Measurements from ENCODE around the gene BRINP2.

BRINP2 gene

DNA sequence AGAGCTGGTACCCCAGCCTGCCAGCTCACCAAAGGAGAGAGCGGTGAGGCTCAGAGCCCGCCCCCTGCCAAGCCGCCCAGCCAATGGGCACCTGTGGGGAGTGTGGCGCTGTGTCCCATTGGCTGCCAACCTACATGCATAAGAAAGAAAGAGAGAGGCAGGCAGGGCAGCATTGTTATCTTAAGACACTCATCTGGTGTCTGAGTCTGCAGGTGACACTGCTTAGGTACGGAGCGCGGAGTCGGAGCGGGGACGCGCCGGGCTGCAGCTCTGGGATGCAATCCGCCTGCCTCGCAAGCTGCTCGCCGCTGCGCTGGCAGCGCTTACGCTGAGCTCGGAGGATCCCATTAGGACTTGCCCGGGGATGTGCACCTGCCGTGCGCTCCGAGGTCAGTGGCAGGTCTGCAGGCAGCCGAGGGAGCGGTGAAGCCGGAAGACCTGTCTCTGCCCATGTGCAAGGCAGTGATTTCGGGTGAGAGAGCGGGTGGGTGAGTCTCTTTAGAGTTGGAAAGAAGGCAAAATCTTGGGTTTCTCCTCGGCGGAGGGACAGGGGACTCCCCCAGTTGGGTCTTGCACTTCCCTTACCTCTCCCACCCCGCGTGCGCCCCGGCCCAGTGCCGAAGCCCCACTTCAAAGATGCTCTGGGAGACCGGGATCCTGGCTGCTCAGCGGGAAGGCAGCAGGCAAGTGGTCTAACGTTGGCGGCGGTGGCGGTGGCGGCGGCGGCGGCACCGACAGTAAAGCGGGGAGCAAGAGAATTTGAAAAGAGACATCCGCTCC is at the start of gene BRINP2:
BRINP2 (plus strand) TSS at position 203 of the 780 bp plus-strand sequence. CDS start 58,919 bp downstream, outside the sequence.
- no peak for DNase-seq (ENCODE audit: low read depth in 2 of 2, low spot score in 1 of 2)

- DNase-seq (ENCODE audit: low read depth in 2 of 2, low spot score in 1 of 2): no peak
These were observed 48.1 kb upstream of the BRINP2 start for GRCh38 chr1:177122461-177123251.

- DNase-seq (ENCODE audit: low read depth in 2 of 2, low spot score in 1 of 2): no peak
These were observed 46.0 kb upstream of the BRINP2 start for GRCh38 chr1:177124577-177125278.

DNA sequence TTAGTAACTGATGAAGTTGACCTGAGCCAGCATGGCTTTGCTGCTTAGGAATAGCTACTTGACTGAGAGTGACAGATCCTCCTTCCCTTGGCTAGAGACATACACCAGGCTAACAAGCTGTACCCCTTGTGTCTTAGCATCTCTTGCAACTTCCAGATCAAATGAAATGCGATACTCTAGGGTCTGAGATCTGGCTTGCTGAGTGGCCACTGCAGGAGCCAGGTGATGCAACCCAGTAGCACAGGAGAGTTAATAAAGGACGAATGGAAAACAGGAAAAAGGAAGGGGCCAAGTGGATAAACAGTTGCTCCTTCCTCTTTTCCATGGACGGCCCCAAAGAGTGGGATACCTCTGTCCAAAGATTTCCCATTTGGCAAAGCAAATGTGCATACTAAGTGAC is 44.5 kb upstream of the BRINP2 start:
- no peak for DNase-seq (ENCODE audit: low read depth in 2 of 2, low spot score in 1 of 2)

GRCh38 chr1:177128665-177129281 is 42.0 kb upstream of the BRINP2 start:
- DNase-seq (ENCODE audit: low read depth in 2 of 2, low spot score in 1 of 2): no peak

GRCh38 chr1:177130451-177130945 is 40.3 kb upstream of the BRINP2 start:
- DNase-seq (ENCODE audit: low read depth in 2 of 2, low spot score in 1 of 2): no peak

DNA sequence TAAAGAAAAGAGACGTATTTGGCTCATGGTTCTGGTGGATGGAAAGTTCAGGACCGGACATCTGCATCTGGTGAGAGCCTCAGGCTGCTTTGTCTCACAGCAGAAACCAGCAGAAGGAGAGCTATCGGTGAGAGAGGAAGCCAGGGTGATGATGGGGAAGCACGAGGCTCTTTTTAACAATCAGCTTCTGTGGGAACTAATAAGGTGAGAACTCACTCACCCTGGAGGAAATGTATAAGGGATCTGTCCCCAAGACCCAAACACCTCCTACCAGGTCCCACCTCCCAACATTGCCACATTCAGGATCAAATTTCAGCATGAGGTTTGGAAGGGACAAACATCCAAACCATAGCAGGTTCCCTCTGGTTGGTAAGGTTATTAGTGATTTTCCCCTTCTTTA is 39.0 kb upstream of the BRINP2 start:
- no peak for DNase-seq (ENCODE audit: low read depth in 2 of 2, low spot score in 1 of 2)

GRCh38 chr1:177132141-177132540 is 38.6 kb upstream of the BRINP2 start:
- DNase-seq (ENCODE audit: low read depth in 2 of 2, low spot score in 1 of 2): no peak

- no peak for DNase-seq (ENCODE audit: low read depth in 2 of 2, low spot score in 1 of 2)
These were observed 36.7 kb upstream of the BRINP2 start for GRCh38 chr1:177133977-177134538.

DNA sequence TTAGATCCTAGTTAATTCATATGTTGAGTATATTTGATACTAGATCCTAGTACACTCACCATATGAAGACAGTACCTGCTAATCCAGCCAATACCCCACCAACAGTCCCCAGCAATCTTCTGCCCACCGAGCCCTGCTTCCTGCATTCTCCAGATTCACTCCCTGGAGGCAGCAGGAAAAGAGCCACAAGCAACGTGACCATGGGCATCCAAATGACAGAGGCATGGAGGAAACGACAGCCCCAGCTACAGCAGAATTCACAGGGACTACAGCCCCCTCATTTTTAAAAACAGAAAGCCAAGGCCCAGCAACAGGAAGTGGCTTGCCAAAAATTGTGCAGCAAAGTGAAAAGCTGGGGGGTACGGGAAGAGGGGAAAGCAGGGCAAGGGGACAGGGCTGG is 35.5 kb upstream of the BRINP2 start:
- no peak for DNase-seq (ENCODE audit: low read depth in 2 of 2, low spot score in 1 of 2)

DNA sequence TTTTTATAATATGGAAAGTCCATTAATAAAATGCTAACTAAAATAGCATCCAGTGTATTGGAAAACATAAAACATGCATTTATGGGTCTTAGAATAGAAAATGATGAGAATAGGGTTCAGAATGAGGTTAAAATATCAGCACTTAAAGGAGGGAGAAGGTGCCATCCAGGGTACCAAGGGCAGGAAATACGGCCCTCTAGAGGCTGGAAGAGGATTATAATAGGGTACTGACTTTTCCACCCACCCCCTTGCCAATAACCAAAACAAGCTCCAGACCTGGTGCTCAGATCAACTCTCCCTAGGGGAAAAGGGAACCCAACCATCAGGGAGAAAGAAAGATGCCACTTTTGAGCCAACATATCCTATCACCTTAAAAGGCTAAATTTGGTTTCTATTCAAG is 32.9 kb upstream of the BRINP2 start:
- DNase-seq (ENCODE audit: low read depth in 2 of 2, low spot score in 1 of 2): no peak

DNA sequence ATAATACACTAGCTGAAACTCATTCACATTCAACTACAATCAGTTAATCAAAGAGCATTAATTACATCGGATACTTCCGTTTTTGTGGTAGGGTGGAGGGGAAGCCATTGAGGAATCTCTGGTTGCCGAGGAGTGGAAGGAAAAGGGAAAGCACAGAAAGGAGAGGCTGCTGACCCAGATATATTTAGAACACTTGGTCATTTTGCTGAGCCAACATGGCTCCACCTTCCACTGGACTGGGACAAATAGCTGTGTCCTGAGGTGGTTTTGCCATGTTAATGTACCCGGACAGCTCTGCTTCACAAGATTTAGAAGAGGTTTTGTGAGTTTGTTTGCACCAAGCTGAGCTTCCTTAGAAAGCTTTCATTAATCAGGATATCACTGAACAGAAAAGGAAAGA is 32.4 kb upstream of the BRINP2 start:
- DNase-seq (ENCODE audit: low read depth in 2 of 2, low spot score in 1 of 2): no peak

DNA sequence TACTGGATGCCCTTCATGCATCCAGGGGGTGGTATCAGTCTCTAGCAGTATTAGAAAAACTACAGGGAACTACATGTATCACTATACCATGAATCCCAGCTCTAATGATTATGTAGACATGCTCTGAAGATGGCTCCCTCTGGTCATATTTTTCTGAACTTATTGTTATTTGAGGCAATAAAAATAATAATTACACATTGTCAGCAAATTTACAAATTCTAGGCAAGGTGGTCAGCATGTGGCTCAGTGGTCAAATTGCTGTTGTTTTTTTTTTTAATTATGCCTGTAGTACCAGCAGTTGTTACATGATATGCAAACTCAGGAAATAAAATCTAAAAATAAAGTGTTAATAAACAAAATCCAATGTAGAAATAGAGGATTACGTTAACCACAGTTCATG is 28.7 kb upstream of the BRINP2 start:
- no peak for DNase-seq (ENCODE audit: low read depth in 2 of 2, low spot score in 1 of 2)

DNA sequence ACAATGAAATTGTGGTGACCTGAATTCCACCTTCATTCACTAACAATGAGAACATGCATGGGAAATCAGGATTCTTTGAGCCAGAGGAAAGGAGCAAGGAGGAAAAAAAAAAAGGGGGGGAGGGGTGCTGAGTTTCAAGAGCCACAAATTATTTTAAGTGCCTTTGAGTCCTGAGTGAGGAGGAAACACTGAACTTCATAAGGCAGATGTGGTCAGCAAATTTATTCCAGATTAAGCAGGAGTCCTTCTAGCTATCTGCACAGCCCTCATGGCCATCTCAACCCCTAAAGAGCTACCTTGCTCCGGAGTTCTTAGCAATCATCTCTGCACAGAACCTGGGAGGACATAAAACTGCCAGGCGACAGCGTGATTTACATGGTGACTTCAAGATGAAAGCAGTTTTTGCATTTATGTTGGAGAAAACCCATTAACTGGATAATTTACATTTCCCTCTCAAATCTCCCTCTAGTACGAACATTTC is 27.9 kb upstream of the BRINP2 start:
- no peak for DNase-seq (ENCODE audit: low read depth in 2 of 2, low spot score in 1 of 2)

GRCh38 chr1:177145106-177146070 is 25.4 kb upstream of the BRINP2 start:
- no peak for DNase-seq (ENCODE audit: low read depth in 2 of 2, low spot score in 1 of 2)

GRCh38 chr1:177146499-177146898 is 24.3 kb upstream of the BRINP2 start:
- DNase-seq (ENCODE audit: low read depth in 2 of 2, low spot score in 1 of 2): no peak

- DNase-seq (ENCODE audit: low read depth in 2 of 2, low spot score in 1 of 2): no peak
These were observed 8.5 kb upstream of the BRINP2 start for GRCh38 chr1:177162243-177162642.

DNA sequence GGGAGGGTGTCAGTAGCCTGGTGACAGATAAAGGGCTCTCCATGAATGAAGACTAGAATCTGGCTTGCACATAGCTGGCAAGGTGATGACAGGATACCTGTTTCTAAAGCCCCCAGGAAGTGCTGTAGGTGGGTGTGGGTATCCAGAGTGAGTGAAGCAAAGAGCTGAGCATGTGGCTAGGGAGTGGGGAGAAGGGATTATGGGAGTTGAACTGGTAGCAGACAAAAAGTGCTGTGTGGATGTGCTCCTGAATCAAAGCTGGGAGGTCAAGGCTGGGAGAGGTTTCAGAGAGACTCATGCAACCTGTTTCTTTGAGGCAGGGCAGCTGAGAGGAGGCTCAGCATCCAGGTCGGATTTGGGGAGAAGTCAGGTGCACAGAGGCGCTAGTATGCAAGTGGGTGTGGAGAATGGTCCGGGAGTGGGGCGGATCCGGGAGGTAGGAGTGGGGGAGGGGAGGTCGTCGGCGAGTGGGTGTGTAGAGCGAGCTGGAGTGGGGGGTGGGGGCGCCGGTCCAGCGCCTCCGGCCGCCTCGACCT is 6.8 kb upstream of the BRINP2 start:
- no peak for DNase-seq (ENCODE audit: low read depth in 2 of 2, low spot score in 1 of 2)

DNA sequence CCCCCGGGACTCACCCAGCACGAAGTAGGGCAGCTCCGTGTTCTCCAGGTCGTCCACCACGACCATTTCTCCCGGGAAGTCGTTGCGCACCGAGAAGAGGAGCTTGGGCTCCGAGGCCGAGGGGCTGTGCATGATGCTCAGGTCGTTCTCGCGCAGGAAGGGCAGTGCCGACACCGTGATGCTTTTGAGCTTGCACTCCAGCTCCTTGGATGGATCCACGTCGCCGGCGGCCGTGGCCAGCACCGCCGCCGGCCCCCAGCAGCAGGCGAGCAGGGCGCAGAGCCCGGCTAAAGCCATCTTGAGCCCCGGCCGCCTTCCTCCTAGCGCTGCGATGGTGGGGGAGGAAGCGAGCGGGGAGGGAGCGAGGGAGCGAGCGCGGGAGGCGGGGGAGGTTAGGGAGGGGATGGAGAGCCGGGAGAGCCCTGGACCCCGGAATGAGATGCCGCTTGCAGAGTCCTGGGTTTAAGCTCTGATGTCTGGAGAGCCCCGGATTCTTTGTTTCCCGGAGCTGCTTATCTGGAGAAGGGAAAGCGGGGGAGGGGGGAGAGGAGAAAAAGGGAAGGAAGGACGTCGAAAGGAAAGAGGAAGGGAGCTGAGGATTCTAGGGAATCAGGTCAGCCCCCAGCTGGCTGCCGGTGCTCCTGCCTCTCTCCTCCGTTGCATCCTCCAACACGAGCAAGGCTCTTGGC is 6.2 kb upstream of the BRINP2 start, which contains the start of gene ASTN1:
ASTN1 (minus strand) TSS at position 333 of the 689 bp plus-strand sequence; CDS start at position 297, 36 bp downstream.
- no peak for DNase-seq (ENCODE audit: low read depth in 2 of 2, low spot score in 1 of 2)
